ENCODE measurements around the gene ALDH18A1. TPM values are rescaled to one million over a fixed set of nuclear protein-coding genes. Genes with fewer than 3 reads are reported as not detected.

The ALDH18A1 gene
- total RNA-seq, 1 donor from 2014 or later: 97.3 TPM

- no peak overlapping the region for H3K4me3 Mint-ChIP-seq (ENCODE audit: unreplicated experiment)
- H3K36me3 Mint-ChIP-seq (ENCODE audit: unreplicated experiment): no peaks in the 10 kb centered on the region
- H3K4me1 Mint-ChIP-seq (ENCODE audit: unreplicated experiment): no peaks in the 10 kb centered on the region
- peaks cover 42% of the 10 kb centered on the region for H3K27me3 Mint-ChIP-seq (ENCODE audit: unreplicated experiment)
- DNase-seq (ENCODE audit: extremely low spot score, unreplicated experiment): no peak
- H3K9me3 Mint-ChIP-seq (ENCODE audit: unreplicated experiment): no peaks in the 10 kb centered on the region
- H3K27ac Mint-ChIP-seq (ENCODE audit: unreplicated experiment): no peak overlapping the region
- TF ChIP-seq CTCF (IDR thresholded peaks at IDR 0.05): no peak
Measured at GRCh38 chr10:95579292-95579691, 77.2 kb downstream of the ALDH18A1 start.

- H3K27me3 Mint-ChIP-seq (ENCODE audit: unreplicated experiment): peaks cover 43% of the 10 kb centered on the region
- TF ChIP-seq CTCF (IDR thresholded peaks at IDR 0.05): no peak
- H3K36me3 Mint-ChIP-seq (ENCODE audit: unreplicated experiment): no peaks in the 10 kb centered on the region
- H3K27ac Mint-ChIP-seq (ENCODE audit: unreplicated experiment): no peak overlapping the region
- no peak overlapping the region for H3K4me3 Mint-ChIP-seq (ENCODE audit: unreplicated experiment)
- no peak for DNase-seq (ENCODE audit: extremely low spot score, unreplicated experiment)
- H3K9me3 Mint-ChIP-seq (ENCODE audit: unreplicated experiment): no peaks in the 10 kb centered on the region
- no peaks in the 10 kb centered on the region for H3K4me1 Mint-ChIP-seq (ENCODE audit: unreplicated experiment)
Measured at GRCh38 chr10:95578619-95579018, 77.9 kb downstream of the ALDH18A1 start.

GRCh38 chr10:95574649-95575365, 81.7 kb downstream of the ALDH18A1 start:
- Mint-ChIP-seq H3K9me3 (ENCODE audit: unreplicated experiment) (no peaks in the 10 kb centered on the region), H3K27ac (ENCODE audit: unreplicated experiment) (no peak overlapping the region), H3K36me3 (ENCODE audit: unreplicated experiment) (no peaks in the 10 kb centered on the region), H3K4me3 (ENCODE audit: unreplicated experiment) (no peak overlapping the region), H3K4me1 (ENCODE audit: unreplicated experiment) (no peaks in the 10 kb centered on the region), H3K27me3 (ENCODE audit: unreplicated experiment) (peaks cover 37% of the 10 kb centered on the region)
- no peak for DNase-seq (ENCODE audit: extremely low spot score, unreplicated experiment)
- no peak for TF ChIP-seq CTCF (IDR thresholded peaks at IDR 0.05)

GRCh38 chr10:95573964-95574604, 82.4 kb downstream of the ALDH18A1 start:
- DNase-seq (ENCODE audit: extremely low spot score, unreplicated experiment): no peak
- no peak for TF ChIP-seq CTCF (IDR thresholded peaks at IDR 0.05)
- Mint-ChIP-seq H3K9me3 (ENCODE audit: unreplicated experiment) (no peaks in the 10 kb centered on the region), H3K4me3 (ENCODE audit: unreplicated experiment) (no peak overlapping the region), H3K4me1 (ENCODE audit: unreplicated experiment) (no peaks in the 10 kb centered on the region), H3K36me3 (ENCODE audit: unreplicated experiment) (no peaks in the 10 kb centered on the region), H3K27ac (ENCODE audit: unreplicated experiment) (no peak overlapping the region), H3K27me3 (ENCODE audit: unreplicated experiment) (peaks cover 33% of the 10 kb centered on the region)

GRCh38 chr10:95573527-95573926, 83.0 kb downstream of the ALDH18A1 start:
- TF ChIP-seq CTCF (IDR thresholded peaks at IDR 0.05): no peak
- no peak overlapping the region for H3K27ac Mint-ChIP-seq (ENCODE audit: unreplicated experiment)
- H3K27me3 Mint-ChIP-seq (ENCODE audit: unreplicated experiment): peaks cover 30% of the 10 kb centered on the region
- no peaks in the 10 kb centered on the region for H3K9me3 Mint-ChIP-seq (ENCODE audit: unreplicated experiment)
- H3K4me1 Mint-ChIP-seq (ENCODE audit: unreplicated experiment): no peaks in the 10 kb centered on the region
- no peak overlapping the region for H3K4me3 Mint-ChIP-seq (ENCODE audit: unreplicated experiment)
- no peaks in the 10 kb centered on the region for H3K36me3 Mint-ChIP-seq (ENCODE audit: unreplicated experiment)
- DNase-seq (ENCODE audit: extremely low spot score, unreplicated experiment): no peak

Data from osteocyte (in vitro differentiated cells).